ENCODE data around the gene SPESP1. TPM values are rescaled to one million over a fixed set of nuclear protein-coding genes. Genes with fewer than 3 reads are reported as not detected.

Gene SPESP1
- total RNA-seq, 5 donors from 2014 or later (not counting 1 experiment from before 2014, with no cell fraction given), result 0.33 to 0.64 TPM; not detected in 3

- no peaks in the 10 kb centered on the region for H3K36me3 ChIP-seq (ENCODE audit: control insufficient read depth in 2 of 2, extremely low read depth in 1 of 2, insufficient read depth in 1 of 2, low read length in 1 of 2)
- CTCF ChIA-PET, result no interaction called here
- no peak overlapping the region for H3K4me3 Mint-ChIP-seq
- DNase-seq (no peak), ATAC-seq (replicated peaks in 1 of 4) (no peak)
- no peaks in the 10 kb centered on the region for H3K9me3 Mint-ChIP-seq
- H3K27me3 ChIP-seq (replicated peaks in 1 of 2; ENCODE audit: control insufficient read depth in 2 of 2, extremely low read depth in 1 of 2, insufficient read depth in 2 of 2, low read length in 1 of 2), result peaks cover 0 to 7% of the 10 kb centered on the region in 2 experiments
- H3K4me1 ChIP-seq (ENCODE audit: control insufficient read depth in 1 of 2, extremely low read depth in 1 of 2, insufficient read depth in 2 of 2, low read length in 2 of 2), result no peaks in the 10 kb centered on the region
- H3K27ac ChIP-seq (ENCODE audit: low read length), result no peak overlapping the region
- POLR2A ChIA-PET, result no interaction called here
- no peak overlapping the region for H3K27ac Mint-ChIP-seq
- no peaks in the 10 kb centered on the region for H3K36me3 Mint-ChIP-seq
- peaks cover 7 to 10% of the 10 kb centered on the region in 2 donors for H3K27me3 Mint-ChIP-seq
- no peaks in the 10 kb centered on the region for H3K4me1 Mint-ChIP-seq
- H3K4me3 ChIP-seq (ENCODE audit: control insufficient read depth in 1 of 2, extremely low read depth in 1 of 2, low read length in 1 of 2), result no peak overlapping the region
- H3K9me3 ChIP-seq, result no peaks in the 10 kb centered on the region
- WGBS (ENCODE audit: insufficient coverage), result 80% methylated on average over 2 of the region's 5 CpGs
Measured at GRCh38 chr15:68990992-68991500, 60.7 kb downstream of the SPESP1 start.

DNA sequence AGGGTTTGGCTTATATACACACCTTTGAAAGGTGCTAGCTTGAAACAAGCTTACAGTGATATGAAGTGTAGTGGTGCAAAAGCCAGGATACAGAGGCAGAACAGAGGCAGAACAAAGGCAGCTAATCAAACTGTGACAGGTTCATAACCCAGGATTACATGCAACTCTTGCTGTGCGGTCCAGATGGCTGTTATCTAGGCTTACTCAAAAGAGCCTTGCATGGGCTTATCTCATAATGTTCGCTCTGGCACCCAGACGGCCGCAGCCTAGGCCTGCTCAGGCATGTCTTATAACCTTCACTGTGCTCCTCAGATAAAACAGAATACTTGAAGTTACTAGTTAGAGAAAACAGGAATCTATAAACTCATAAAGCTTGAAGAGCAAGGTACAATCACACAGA, 61.4 kb downstream of the SPESP1 start:
- H3K4me3 ChIP-seq (ENCODE audit: control insufficient read depth in 1 of 2, extremely low read depth in 1 of 2, low read length in 1 of 2), result no peak overlapping the region
- ChIA-PET POLR2A (no interaction called here), CTCF (no interaction called here)
- DNase-seq, result no peak
- 88% methylated on average over 1 of the region's 4 CpGs for WGBS (ENCODE audit: insufficient coverage)
- no peaks in the 10 kb centered on the region for H3K4me1 ChIP-seq (ENCODE audit: control insufficient read depth in 1 of 2, extremely low read depth in 1 of 2, insufficient read depth in 2 of 2, low read length in 2 of 2)
- Mint-ChIP-seq H3K9me3 (no peaks in the 10 kb centered on the region), H3K27me3 (peaks cover 7 to 11% of the 10 kb centered on the region in 2 donors), H3K4me1 (no peaks in the 10 kb centered on the region), H3K27ac (no peak overlapping the region), H3K4me3 (no peak overlapping the region), H3K36me3 (no peaks in the 10 kb centered on the region)
- peaks cover 0 to 7% of the 10 kb centered on the region in 2 experiments for H3K27me3 ChIP-seq (replicated peaks in 1 of 2; ENCODE audit: control insufficient read depth in 2 of 2, extremely low read depth in 1 of 2, insufficient read depth in 2 of 2, low read length in 1 of 2)
- H3K9me3 ChIP-seq, result no peaks in the 10 kb centered on the region
- H3K36me3 ChIP-seq (ENCODE audit: control insufficient read depth in 2 of 2, extremely low read depth in 1 of 2, insufficient read depth in 1 of 2, low read length in 1 of 2), result no peaks in the 10 kb centered on the region
- no peak overlapping the region for H3K27ac ChIP-seq (ENCODE audit: low read length)
- ATAC-seq (replicated peaks in 1 of 4), result no peak

GRCh38 chr15:68992696-68993095, 62.4 kb downstream of the SPESP1 start:
- WGBS (ENCODE audit: insufficient coverage), result 94% methylated on average over 4 of the region's 6 CpGs
- no peaks in the 10 kb centered on the region for H3K9me3 ChIP-seq
- DNase-seq (no peak), ATAC-seq (replicated peaks in 1 of 4) (no peak)
- H3K4me3 Mint-ChIP-seq, result no peak overlapping the region
- no peaks in the 10 kb centered on the region for H3K36me3 ChIP-seq (ENCODE audit: control insufficient read depth in 2 of 2, extremely low read depth in 1 of 2, insufficient read depth in 1 of 2, low read length in 1 of 2)
- peaks cover 0 to 7% of the 10 kb centered on the region in 2 experiments for H3K27me3 ChIP-seq (replicated peaks in 1 of 2; ENCODE audit: control insufficient read depth in 2 of 2, extremely low read depth in 1 of 2, insufficient read depth in 2 of 2, low read length in 1 of 2)
- H3K9me3 Mint-ChIP-seq, result no peaks in the 10 kb centered on the region
- no peaks in the 10 kb centered on the region for H3K36me3 Mint-ChIP-seq
- no peaks in the 10 kb centered on the region for H3K4me1 Mint-ChIP-seq
- no peak overlapping the region for H3K27ac Mint-ChIP-seq
- ChIA-PET CTCF (no interaction called here), POLR2A (no interaction called here)
- H3K4me3 ChIP-seq (ENCODE audit: control insufficient read depth in 1 of 2, extremely low read depth in 1 of 2, low read length in 1 of 2), result no peak overlapping the region
- H3K4me1 ChIP-seq (ENCODE audit: control insufficient read depth in 1 of 2, extremely low read depth in 1 of 2, insufficient read depth in 2 of 2, low read length in 2 of 2), result no peaks in the 10 kb centered on the region
- H3K27ac ChIP-seq (ENCODE audit: low read length), result no peak overlapping the region
- H3K27me3 Mint-ChIP-seq, result peaks cover 7 to 9% of the 10 kb centered on the region in 2 donors

- H3K4me3 ChIP-seq (ENCODE audit: control insufficient read depth in 1 of 2, extremely low read depth in 1 of 2, low read length in 1 of 2), result no peak overlapping the region
- ATAC-seq (replicated peaks in 1 of 4) (no peak), DNase-seq (no peak)
- no peak overlapping the region for H3K27ac ChIP-seq (ENCODE audit: low read length)
- Mint-ChIP-seq H3K4me1 (no peaks in the 10 kb centered on the region), H3K36me3 (no peaks in the 10 kb centered on the region), H3K27me3 (peaks cover 6 to 7% of the 10 kb centered on the region in 2 donors), H3K9me3 (no peaks in the 10 kb centered on the region), H3K27ac (no peak overlapping the region), H3K4me3 (no peak overlapping the region)
- CTCF ChIA-PET, result no interaction called here
- 100% methylated on average over 2 of the region's 6 CpGs for WGBS (ENCODE audit: insufficient coverage)
- H3K4me1 ChIP-seq (ENCODE audit: control insufficient read depth in 1 of 2, extremely low read depth in 1 of 2, insufficient read depth in 2 of 2, low read length in 2 of 2), result no peaks in the 10 kb centered on the region
- peaks cover 0 to 10% of the 10 kb centered on the region in 2 experiments for H3K27me3 ChIP-seq (replicated peaks in 1 of 2; ENCODE audit: control insufficient read depth in 2 of 2, extremely low read depth in 1 of 2, insufficient read depth in 2 of 2, low read length in 1 of 2)
- H3K9me3 ChIP-seq, result no peaks in the 10 kb centered on the region
- H3K36me3 ChIP-seq (ENCODE audit: control insufficient read depth in 2 of 2, extremely low read depth in 1 of 2, insufficient read depth in 1 of 2, low read length in 1 of 2), result no peaks in the 10 kb centered on the region
- POLR2A ChIA-PET, result no interaction called here
Measured at GRCh38 chr15:68993276-68993675, 63.0 kb downstream of the SPESP1 start.

GRCh38 chr15:68994149-68994548, 63.8 kb downstream of the SPESP1 start:
- CTCF ChIA-PET, result no interaction called here
- Mint-ChIP-seq H3K27ac (no peak overlapping the region), H3K4me3 (no peak overlapping the region), H3K4me1 (no peaks in the 10 kb centered on the region), H3K36me3 (no peaks in the 10 kb centered on the region), H3K27me3 (peaks cover 0 to 8% of the 10 kb centered on the region in 2 donors), H3K9me3 (no peaks in the 10 kb centered on the region)
- Histone ChIP-seq H3K4me3 (ENCODE audit: control insufficient read depth in 1 of 2, extremely low read depth in 1 of 2, low read length in 1 of 2) (no peak overlapping the region), H3K27me3 (replicated peaks in 1 of 2; ENCODE audit: control insufficient read depth in 2 of 2, extremely low read depth in 1 of 2, insufficient read depth in 2 of 2, low read length in 1 of 2) (peaks cover 0 to 12% of the 10 kb centered on the region in 2 experiments), H3K4me1 (ENCODE audit: control insufficient read depth in 1 of 2, extremely low read depth in 1 of 2, insufficient read depth in 2 of 2, low read length in 2 of 2) (no peaks in the 10 kb centered on the region), H3K9me3 (no peaks in the 10 kb centered on the region), H3K36me3 (ENCODE audit: control insufficient read depth in 2 of 2, extremely low read depth in 1 of 2, insufficient read depth in 1 of 2, low read length in 1 of 2) (no peaks in the 10 kb centered on the region), H3K27ac (ENCODE audit: low read length) (no peak overlapping the region)
- WGBS (ENCODE audit: insufficient coverage), result 80% methylated on average over 2 of the region's 2 CpGs
- ATAC-seq (replicated peaks in 1 of 4) (no peak), DNase-seq (no peak)
- POLR2A ChIA-PET, result no interaction called here

GRCh38 chr15:68994981-68995761, 64.8 kb downstream of the SPESP1 start:
- Mint-ChIP-seq H3K4me1 (no peaks in the 10 kb centered on the region), H3K27ac (no peak overlapping the region), H3K4me3 (no peak overlapping the region), H3K36me3 (no peaks in the 10 kb centered on the region), H3K27me3 (peaks cover 0 to 12% of the 10 kb centered on the region in 2 donors), H3K9me3 (no peaks in the 10 kb centered on the region)
- ATAC-seq (replicated peaks in 1 of 4) (no peak), DNase-seq (no peak)
- H3K27ac ChIP-seq (ENCODE audit: low read length), result no peak overlapping the region
- POLR2A ChIA-PET, result no interaction called here
- WGBS (ENCODE audit: insufficient coverage), result 93% methylated on average over 5 of the region's 9 CpGs
- H3K9me3 ChIP-seq, result no peaks in the 10 kb centered on the region
- H3K36me3 ChIP-seq (ENCODE audit: control insufficient read depth in 2 of 2, extremely low read depth in 1 of 2, insufficient read depth in 1 of 2, low read length in 1 of 2), result no peaks in the 10 kb centered on the region
- H3K4me3 ChIP-seq (ENCODE audit: control insufficient read depth in 1 of 2, extremely low read depth in 1 of 2, low read length in 1 of 2), result no peak overlapping the region
- H3K27me3 ChIP-seq (replicated peaks in 1 of 2; ENCODE audit: control insufficient read depth in 2 of 2, extremely low read depth in 1 of 2, insufficient read depth in 2 of 2, low read length in 1 of 2), result peaks cover 0 to 5% of the 10 kb centered on the region in 2 experiments
- CTCF ChIA-PET, result no interaction called here
- no peaks in the 10 kb centered on the region for H3K4me1 ChIP-seq (ENCODE audit: control insufficient read depth in 1 of 2, extremely low read depth in 1 of 2, insufficient read depth in 2 of 2, low read length in 2 of 2)

Measured in T-cell (primary cell).